MCF 10A (cell line): ENCODE measurements around the gene CKAP2L. TPM values are rescaled to one million over a fixed set of nuclear protein-coding genes. Genes with fewer than 3 reads are reported as not detected.
A peak's percentile ranks its signal among the peaks of the same experiment; 100 is the strongest.

Experiments
- BruUV-seq: library from RNA; stranded (reverse); fragments of 400-500 nt; replicated peaks from 2 replicates; lab custom pipeline; 2021; lab: Mats Ljungman, UMichigan
- CTCF ChIA-PET: fragments of 300-600 bp; sonication (Branson Sonifier 250); formaldehyde crosslinking; extraction: SDS; loops from one replicate; lab custom pipeline; 2021; ENCODE audit warnings: antibody characterized with exemption, inconsistent platforms; lab: Yijun Ruan, JAX
- POLR2A ChIA-PET: fragments of 300-600, 350-650 bp; sonication (Branson Sonifier 250); formaldehyde crosslinking; extraction: SDS; loops from one replicate; lab custom pipeline; 2020; ENCODE audit warnings: antibody characterized with exemption, inconsistent platforms; lab: Yijun Ruan, JAX
- DNase-seq: peaks from one replicate; pipeline ENCODE4 v3.0.0-alpha.2; 2018; ENCODE audit not compliant: unreplicated experiment
- H3K27ac Mint-ChIP-seq: one replicate; pipeline ENCODE4 v1.8.0; 2022; ENCODE audit warnings: mild to moderate bottlenecking, low read depth, mixed read lengths; ENCODE audit not compliant: unreplicated experiment
- H3K27me3 Mint-ChIP-seq: one replicate; pipeline ENCODE4 v1.8.0; 2022; ENCODE audit warnings: mixed read lengths; ENCODE audit not compliant: insufficient read depth, unreplicated experiment
- H3K36me3 Mint-ChIP-seq: one replicate; pipeline ENCODE4 v1.8.0; 2022; ENCODE audit warnings: mild to moderate bottlenecking, moderate library complexity, mixed read lengths; ENCODE audit not compliant: insufficient read depth, unreplicated experiment
- H3K4me1 Mint-ChIP-seq: one replicate; pipeline ENCODE4 v1.8.0; 2022; ENCODE audit warnings: mixed read lengths; ENCODE audit not compliant: insufficient read depth, unreplicated experiment
- H3K4me3 Mint-ChIP-seq: one replicate; pipeline ENCODE4 v1.8.0; 2022; ENCODE audit warnings: mild to moderate bottlenecking, moderate library complexity, mixed read lengths; ENCODE audit not compliant: unreplicated experiment
- H3K9me3 Mint-ChIP-seq: one replicate; pipeline ENCODE4 v1.8.0; 2022; ENCODE audit warnings: mixed read lengths; ENCODE audit not compliant: unreplicated experiment
- intact Hi-C: fragments of 100-400 bp; cut with micrococcal nuclease; formaldehyde crosslinking; loops from 2 replicates; pipeline ENCODE4 v1.14.1; 2022
- total RNA-seq: library from RNA; stranded (reverse); gene quantifications from 2 replicates; pipeline ENCODE4 v1.2.3, GENCODE V29; 2022
- TF ChIP-seq, protein P1 (sequence below): fragments of 200-600 bp; IDR thresholded peaks from one replicate; pipeline ENCODE4 v1.8.0; 2022; ENCODE audit warnings: antibody characterized with exemption, mild to moderate bottlenecking; ENCODE audit not compliant: unreplicated experiment

The CKAP2L gene
- total RNA-seq, 1 experiment from 2014 or later = 21.6 TPM

DNA sequence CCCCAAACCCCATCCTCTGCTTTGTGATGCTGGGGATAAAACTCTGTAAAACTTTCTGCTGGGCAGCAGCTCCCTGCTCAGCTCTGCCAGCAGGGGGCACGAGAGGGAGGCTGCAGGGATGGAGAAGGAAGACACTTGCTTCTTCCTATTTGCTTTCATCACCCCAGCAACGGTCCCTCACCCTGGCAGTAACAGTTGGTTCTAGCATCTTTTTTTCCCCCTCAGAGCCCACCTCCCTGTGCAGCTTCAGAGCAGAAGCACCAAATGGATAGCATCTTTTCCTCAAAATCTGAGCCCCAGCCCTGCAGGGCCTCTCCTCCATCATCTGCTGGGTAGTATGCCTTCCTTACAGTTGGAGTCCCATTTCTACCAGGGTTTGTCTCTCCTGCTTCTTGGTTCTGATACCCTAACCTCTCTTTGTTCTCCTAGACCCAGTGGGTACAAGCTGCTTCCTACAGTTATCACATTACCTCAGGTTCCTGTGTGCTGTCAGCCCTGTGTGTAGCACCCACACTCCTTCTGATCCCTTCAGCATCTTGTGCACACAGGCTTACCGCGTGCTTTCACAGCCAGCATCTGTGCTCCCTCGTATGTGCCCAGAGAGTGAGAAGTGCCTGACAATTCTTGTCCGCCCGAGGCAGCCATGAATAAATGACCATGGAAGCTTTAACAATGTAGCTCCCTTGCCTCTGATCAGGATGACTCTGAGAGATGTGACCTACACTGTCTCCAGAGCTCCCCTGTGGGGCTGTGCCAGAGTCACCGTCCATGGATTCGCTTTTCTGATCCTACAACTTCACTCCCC, 14.5 kb downstream of the CKAP2L start:
- ChIA-PET POLR2A (interaction anchor here (0.6 to 3.5 kb wide), 10 partner anchors 12 to 329 kb away, joined by 3 to 34 read pairs (median 3); partner anchors contain the start of gene IL1B), CTCF (interaction anchor here (0.6 to 11.0 kb wide), 56 partner anchors 9 to 632 kb away, joined by 3 to 268 read pairs (median 4); partner anchors contain the start of genes CHCHD5, IL1A and IL1B)
- H3K27me3 Mint-ChIP-seq = no peaks in the 10 kb centered on the region
- H3K9me3 Mint-ChIP-seq = no peaks in the 10 kb centered on the region
- peak overlapping the region; percentile 74 for H3K27ac Mint-ChIP-seq
- no TSS peak for BruUV-seq
- peak; percentile 70 for DNase-seq
- intact Hi-C loops = loop anchor here (1.0 kb wide), 2 partner anchors 135 to 191 kb away; no protein-coding TSS in a partner anchor
- peaks cover 23% of the 10 kb centered on the region for H3K4me1 Mint-ChIP-seq
- TF ChIP-seq, protein P1, sequence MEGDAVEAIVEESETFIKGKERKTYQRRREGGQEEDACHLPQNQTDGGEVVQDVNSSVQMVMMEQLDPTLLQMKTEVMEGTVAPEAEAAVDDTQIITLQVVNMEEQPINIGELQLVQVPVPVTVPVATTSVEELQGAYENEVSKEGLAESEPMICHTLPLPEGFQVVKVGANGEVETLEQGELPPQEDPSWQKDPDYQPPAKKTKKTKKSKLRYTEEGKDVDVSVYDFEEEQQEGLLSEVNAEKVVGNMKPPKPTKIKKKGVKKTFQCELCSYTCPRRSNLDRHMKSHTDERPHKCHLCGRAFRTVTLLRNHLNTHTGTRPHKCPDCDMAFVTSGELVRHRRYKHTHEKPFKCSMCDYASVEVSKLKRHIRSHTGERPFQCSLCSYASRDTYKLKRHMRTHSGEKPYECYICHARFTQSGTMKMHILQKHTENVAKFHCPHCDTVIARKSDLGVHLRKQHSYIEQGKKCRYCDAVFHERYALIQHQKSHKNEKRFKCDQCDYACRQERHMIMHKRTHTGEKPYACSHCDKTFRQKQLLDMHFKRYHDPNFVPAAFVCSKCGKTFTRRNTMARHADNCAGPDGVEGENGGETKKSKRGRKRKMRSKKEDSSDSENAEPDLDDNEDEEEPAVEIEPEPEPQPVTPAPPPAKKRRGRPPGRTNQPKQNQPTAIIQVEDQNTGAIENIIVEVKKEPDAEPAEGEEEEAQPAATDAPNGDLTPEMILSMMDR = peak; percentile 86
- no peak overlapping the region for H3K4me3 Mint-ChIP-seq
- H3K36me3 Mint-ChIP-seq = peaks cover 13% of the 10 kb centered on the region

DNA sequence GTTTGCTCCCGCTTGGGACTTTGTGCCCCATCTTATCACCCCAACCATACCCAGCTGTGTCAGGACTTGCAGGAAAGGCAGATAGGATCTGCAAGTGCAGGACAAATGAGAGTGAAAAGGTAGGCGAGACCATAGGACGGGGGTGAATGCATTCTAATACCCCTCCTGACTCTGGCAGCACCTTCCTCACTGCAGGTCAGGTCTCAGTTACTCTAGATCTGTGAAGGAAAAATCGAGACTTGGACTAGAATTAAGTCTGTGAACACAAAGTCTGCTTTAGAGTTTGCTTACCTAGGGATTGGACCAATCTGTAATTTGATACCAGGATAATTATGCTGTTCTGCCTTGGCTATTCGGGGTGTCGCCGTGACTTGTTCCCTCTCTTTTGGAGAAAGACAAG, 23.9 kb downstream of the CKAP2L start:
- BruUV-seq = no TSS peak
- Mint-ChIP-seq H3K27ac (no peak overlapping the region), H3K4me3 (no peak overlapping the region), H3K9me3 (no peaks in the 10 kb centered on the region), H3K36me3 (peaks cover 24% of the 10 kb centered on the region), H3K27me3 (no peaks in the 10 kb centered on the region), H3K4me1 (no peaks in the 10 kb centered on the region)
- DNase-seq = no peak
- intact Hi-C loops = no loop called here
- TF ChIP-seq, protein P1 = no peak
- POLR2A ChIA-PET = interaction anchor here (1.7 kb wide), 1 partner anchor 114 kb away, joined by 5 read pairs; no protein-coding TSS in a partner anchor
- CTCF ChIA-PET = interaction anchor here (0.6 to 5.4 kb wide), 6 partner anchors 9 to 340 kb away, joined by 3 to 57 read pairs (median 16); no protein-coding TSS in a partner anchor

DNA sequence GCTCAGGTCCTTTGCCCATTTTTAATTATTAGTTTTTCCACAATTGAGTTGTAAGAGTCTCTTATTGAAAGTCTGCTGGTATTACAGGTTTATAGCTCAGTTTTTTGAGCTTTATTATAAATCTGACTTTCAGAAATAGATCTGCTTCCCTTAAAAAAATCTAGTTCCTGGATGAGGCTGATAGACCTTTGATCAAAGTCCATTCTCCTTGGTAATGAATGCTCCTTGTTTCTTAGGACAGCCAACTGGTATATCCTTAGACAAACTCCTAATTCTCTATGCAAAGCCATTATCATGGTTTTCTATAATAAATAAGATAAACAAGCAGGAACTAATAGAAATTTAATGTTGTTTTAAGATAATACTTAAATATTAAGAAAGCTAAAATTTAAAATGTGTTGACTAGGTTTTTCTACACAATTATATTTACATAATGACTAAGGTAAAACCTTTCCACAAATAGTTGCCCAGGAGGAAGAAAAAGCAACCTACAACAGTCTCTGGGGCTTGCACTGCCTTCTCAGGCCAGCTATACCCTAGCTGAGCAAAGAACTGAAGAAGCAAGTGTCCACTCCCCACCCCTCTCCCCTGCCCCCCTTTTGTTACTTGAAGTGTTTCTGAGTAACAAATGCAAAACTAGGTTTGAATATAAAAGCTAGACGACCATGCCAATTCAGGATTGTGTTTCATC, 26.7 kb downstream of the CKAP2L start:
- POLR2A ChIA-PET = interaction anchor here (0.6 to 1.6 kb wide), 4 partner anchors 11 to 655 kb away, joined by 3 to 8 read pairs (median 4); partner anchors contain the start of gene SLC20A1
- no peaks in the 10 kb centered on the region for H3K27me3 Mint-ChIP-seq

More for the DNA sequence above, 26.7 kb downstream of the CKAP2L start:
- no peak for DNase-seq
- TF ChIP-seq, protein P1 = no peak
- peaks cover 21% of the 10 kb centered on the region for H3K36me3 Mint-ChIP-seq
- no peaks in the 10 kb centered on the region for H3K9me3 Mint-ChIP-seq
- intact Hi-C loops = no loop called here
- no peak overlapping the region for H3K4me3 Mint-ChIP-seq
- CTCF ChIA-PET = interaction anchor here (0.5 to 5.4 kb wide), 13 partner anchors 9 to 343 kb away, joined by 3 to 27 read pairs (median 4); no protein-coding TSS in a partner anchor
- no TSS peak for BruUV-seq
- no peak overlapping the region for H3K27ac Mint-ChIP-seq
- H3K4me1 Mint-ChIP-seq = no peaks in the 10 kb centered on the region
